Liver (tissue), 2 donors: Measurements from ENCODE around the gene SGSM1.

Experiments used
- JUND ChIP-seq, 2 donors: IDR thresholded peaks; 2 replicates each; pipeline ENCODE4 v1.6.1; 2016; ENCODE audit warnings: antibody characterized with exemption in 2 of 2
- RAD21 ChIP-seq, 2 donors: IDR thresholded peaks; 2 replicates each; pipeline ENCODE4 v1.6.1; 2016; ENCODE audit warnings: antibody characterized with exemption in 2 of 2, mild to moderate bottlenecking in 2 of 2
- YY1 ChIP-seq: IDR thresholded peaks from 2 replicates; pipeline ENCODE4 v1.6.1; 2016; ENCODE audit warnings: antibody characterized with exemption, mild to moderate bottlenecking
- TF ChIP-seq, protein P1 (sequence below): IDR thresholded peaks from 2 replicates; pipeline ENCODE4 v1.6.1; 2016; ENCODE audit warnings: antibody characterized with exemption
- donor health status: healthy.

DNA sequence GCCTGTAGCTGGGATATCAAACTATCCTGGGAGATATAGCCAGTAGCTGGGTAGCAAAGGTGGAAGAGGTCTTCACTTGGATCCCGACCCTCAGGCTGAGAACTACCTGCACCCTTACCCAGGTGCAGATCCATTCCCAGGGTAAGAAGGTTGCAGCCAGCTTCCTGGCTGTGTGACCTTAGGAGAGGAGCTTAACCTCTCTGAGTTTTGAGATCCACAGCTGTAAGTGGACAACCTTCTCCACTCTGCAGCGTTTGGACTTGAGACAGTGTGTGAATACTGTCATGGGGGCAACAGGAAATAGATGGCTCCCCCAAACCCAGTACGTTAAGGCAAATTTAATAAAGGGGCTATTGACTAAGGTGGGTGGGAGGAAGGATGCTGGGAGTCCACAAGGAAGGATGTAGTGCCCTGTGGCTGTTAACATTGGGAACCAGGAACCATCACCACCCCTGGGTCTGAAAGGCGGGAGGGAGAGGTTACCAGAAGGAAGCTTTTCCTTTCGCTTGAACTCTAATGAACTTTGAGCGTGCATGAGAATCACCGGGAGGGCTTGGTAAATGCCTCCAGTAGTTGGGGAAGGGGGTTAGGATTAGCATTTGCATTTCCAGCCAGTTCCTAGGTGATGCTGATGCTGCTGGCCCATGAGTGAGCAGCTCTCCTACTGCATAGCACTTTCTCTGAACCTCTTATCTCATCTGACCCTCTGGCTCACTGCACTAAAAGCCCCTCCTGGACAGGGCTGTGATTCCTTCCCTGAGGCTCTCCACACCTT, 24.4 kb downstream of the SGSM1 start:
- TF ChIP-seq RAD21 (IDR thresholded peaks at IDR 0.05) = no peak
- TF ChIP-seq, protein P1, sequence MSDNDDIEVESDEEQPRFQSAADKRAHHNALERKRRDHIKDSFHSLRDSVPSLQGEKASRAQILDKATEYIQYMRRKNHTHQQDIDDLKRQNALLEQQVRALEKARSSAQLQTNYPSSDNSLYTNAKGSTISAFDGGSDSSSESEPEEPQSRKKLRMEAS = no peak
- no peak for TF ChIP-seq JUND (IDR thresholded peaks at IDR 0.05)
- no peak for TF ChIP-seq YY1
